DOHH2 (cell line): ENCODE results near the gene KDM2A.
A peak's percentile ranks its signal among the peaks of the same experiment; 100 is the strongest.

Experiments
- H3F3A ChIP-seq: fragments of 200-600 bp; sonication (generic), shearing (Covaris generic); 2 replicates; pipeline ENCODE4 v1.6.0; 2016; ENCODE audit warnings: antibody characterized with exemption, mild to moderate bottlenecking; ENCODE audit not compliant: control insufficient read depth, insufficient read depth
- H3K27ac ChIP-seq: fragments of 200-600 bp; sonication (generic); 2 replicates; pipeline ENCODE4 v1.5.1; 2014; ENCODE audit warnings: low read depth, mild to moderate bottlenecking, low read length, moderate library complexity
- H3K27me3 ChIP-seq: fragments of 200-600 bp; sonication (generic); 2 replicates; pipeline ENCODE4 v1.6.1; 2014; ENCODE audit warnings: mild to moderate bottlenecking, low read length, mixed read lengths; ENCODE audit not compliant: control insufficient read depth
- H3K36me3 ChIP-seq: fragments of 200-600 bp; sonication (generic); 2 replicates; pipeline ENCODE4 v1.6.1; 2014; ENCODE audit warnings: mild to moderate bottlenecking, low read length, moderate library complexity, mixed read lengths; ENCODE audit not compliant: control insufficient read depth
- H3K4me1 ChIP-seq: fragments of 200-600 bp; sonication (generic); 2 replicates; pipeline ENCODE4 v1.6.1; 2014; ENCODE audit warnings: mild to moderate bottlenecking, low read length, mixed read lengths; ENCODE audit not compliant: control insufficient read depth
- H3K4me2 ChIP-seq: fragments of 200-600 bp; sonication (generic); 2 replicates; pipeline ENCODE4 v1.6.0; 2014; ENCODE audit warnings: mild to moderate bottlenecking, low read length, moderate library complexity
- H3K4me3 ChIP-seq: fragments of 200-600 bp; sonication (generic); 2 replicates; pipeline ENCODE4 v1.5.1; 2014; ENCODE audit warnings: mild to moderate bottlenecking, low read length, mixed read lengths
- H3K79me2 ChIP-seq: fragments of 200-600 bp; sonication (generic); 2 replicates; pipeline ENCODE4 v1.6.1; 2014; ENCODE audit warnings: mild to moderate bottlenecking, low read length, mixed read lengths; ENCODE audit not compliant: control insufficient read depth
- H3K9me2 ChIP-seq: fragments of 200-600 bp; sonication (generic); replicated peaks from 2 replicates; pipeline ENCODE4 v1.6.1; 2014; ENCODE audit warnings: mild to moderate bottlenecking, low read length, mixed read lengths; ENCODE audit not compliant: control insufficient read depth
- H3K9me3 ChIP-seq: fragments of 200-600 bp; sonication (generic); 2 replicates; pipeline ENCODE4 v1.6.1; 2014; ENCODE audit warnings: antibody characterized with exemption, low read length, mixed read lengths; ENCODE audit not compliant: control insufficient read depth, insufficient read depth
- H4K20me1 ChIP-seq: fragments of 200-600 bp; sonication (generic); 2 replicates; pipeline ENCODE4 v1.6.0; 2014; ENCODE audit warnings: low read depth, mild to moderate bottlenecking, antibody characterized with exemption, low read length, moderate library complexity; ENCODE audit not compliant: control insufficient read depth, insufficient read depth
- EZH2phosphoT487 ChIP-seq: fragments of 200-600 bp; sonication (generic); IDR thresholded peaks from 2 replicates; pipeline ENCODE4 v1.6.1; 2017; ENCODE audit warnings: borderline replicate concordance, mild to moderate bottlenecking, antibody characterized with exemption, low read length, moderate library complexity, mixed read lengths
- TF ChIP-seq, protein P1 (sequence below): fragments of 200-600 bp; sonication (generic); IDR thresholded peaks from one replicate; pipeline ENCODE4 v1.5.1; 2014; ENCODE audit warnings: antibody characterized with exemption, mild to moderate bottlenecking, low read depth, low read length; ENCODE audit not compliant: poor library complexity, severe bottlenecking

KDM2A gene

DNA sequence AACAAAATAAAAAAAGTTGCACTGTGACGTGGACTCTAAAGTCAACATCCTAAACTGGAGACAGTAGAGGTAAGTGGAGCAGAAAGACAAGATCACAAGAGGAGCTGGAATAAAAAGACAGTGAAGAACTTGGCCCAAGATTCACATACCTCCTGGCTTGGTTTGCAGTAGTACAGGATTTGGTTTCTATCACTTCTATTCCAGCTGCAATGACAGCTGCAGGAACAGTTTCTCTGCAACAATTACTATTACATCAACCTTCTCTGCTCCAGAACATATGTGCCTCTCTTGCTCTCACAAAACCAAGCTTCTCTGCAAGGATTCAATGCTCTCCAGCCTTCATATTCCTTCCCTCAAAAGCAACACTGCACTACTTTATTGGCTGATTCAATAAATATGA, 7.8 kb upstream of the KDM2A start:
- Histone ChIP-seq H3K79me2 (no peaks in the 10 kb centered on the region), H3F3A (peaks cover 5% of the 10 kb centered on the region), H4K20me1 (no peaks in the 10 kb centered on the region), H3K4me3 (no peak overlapping the region), H3K27ac (no peak overlapping the region), H3K36me3 (no peaks in the 10 kb centered on the region), H3K4me1 (peaks cover 17% of the 10 kb centered on the region), H3K4me2 (no peak overlapping the region), H3K27me3 (peaks cover 27% of the 10 kb centered on the region), H3K9me2 (no peaks in the 10 kb centered on the region), H3K9me3 (no peaks in the 10 kb centered on the region)
- TF ChIP-seq EZH2phosphoT487 = no peak
- TF ChIP-seq, protein P1, sequence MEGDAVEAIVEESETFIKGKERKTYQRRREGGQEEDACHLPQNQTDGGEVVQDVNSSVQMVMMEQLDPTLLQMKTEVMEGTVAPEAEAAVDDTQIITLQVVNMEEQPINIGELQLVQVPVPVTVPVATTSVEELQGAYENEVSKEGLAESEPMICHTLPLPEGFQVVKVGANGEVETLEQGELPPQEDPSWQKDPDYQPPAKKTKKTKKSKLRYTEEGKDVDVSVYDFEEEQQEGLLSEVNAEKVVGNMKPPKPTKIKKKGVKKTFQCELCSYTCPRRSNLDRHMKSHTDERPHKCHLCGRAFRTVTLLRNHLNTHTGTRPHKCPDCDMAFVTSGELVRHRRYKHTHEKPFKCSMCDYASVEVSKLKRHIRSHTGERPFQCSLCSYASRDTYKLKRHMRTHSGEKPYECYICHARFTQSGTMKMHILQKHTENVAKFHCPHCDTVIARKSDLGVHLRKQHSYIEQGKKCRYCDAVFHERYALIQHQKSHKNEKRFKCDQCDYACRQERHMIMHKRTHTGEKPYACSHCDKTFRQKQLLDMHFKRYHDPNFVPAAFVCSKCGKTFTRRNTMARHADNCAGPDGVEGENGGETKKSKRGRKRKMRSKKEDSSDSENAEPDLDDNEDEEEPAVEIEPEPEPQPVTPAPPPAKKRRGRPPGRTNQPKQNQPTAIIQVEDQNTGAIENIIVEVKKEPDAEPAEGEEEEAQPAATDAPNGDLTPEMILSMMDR = no peak

GRCh38 chr11:67113231-67113721, 5.8 kb upstream of the KDM2A start:
- no peaks in the 10 kb centered on the region for H3K79me2 ChIP-seq
- no peak for TF ChIP-seq EZH2phosphoT487
- TF ChIP-seq, protein P1 = no peak
- H3K4me2 ChIP-seq = peak overlapping the region; percentile 43
- H3K27ac ChIP-seq = no peak overlapping the region
- H3K4me1 ChIP-seq = peaks cover 24% of the 10 kb centered on the region
- H3F3A ChIP-seq = peaks cover 14% of the 10 kb centered on the region
- H3K27me3 ChIP-seq = peaks cover 39% of the 10 kb centered on the region
- H3K4me3 ChIP-seq = no peak overlapping the region
- no peaks in the 10 kb centered on the region for H3K9me2 ChIP-seq
- H4K20me1 ChIP-seq = no peaks in the 10 kb centered on the region
- H3K36me3 ChIP-seq = no peaks in the 10 kb centered on the region
- H3K9me3 ChIP-seq = no peaks in the 10 kb centered on the region

DNA sequence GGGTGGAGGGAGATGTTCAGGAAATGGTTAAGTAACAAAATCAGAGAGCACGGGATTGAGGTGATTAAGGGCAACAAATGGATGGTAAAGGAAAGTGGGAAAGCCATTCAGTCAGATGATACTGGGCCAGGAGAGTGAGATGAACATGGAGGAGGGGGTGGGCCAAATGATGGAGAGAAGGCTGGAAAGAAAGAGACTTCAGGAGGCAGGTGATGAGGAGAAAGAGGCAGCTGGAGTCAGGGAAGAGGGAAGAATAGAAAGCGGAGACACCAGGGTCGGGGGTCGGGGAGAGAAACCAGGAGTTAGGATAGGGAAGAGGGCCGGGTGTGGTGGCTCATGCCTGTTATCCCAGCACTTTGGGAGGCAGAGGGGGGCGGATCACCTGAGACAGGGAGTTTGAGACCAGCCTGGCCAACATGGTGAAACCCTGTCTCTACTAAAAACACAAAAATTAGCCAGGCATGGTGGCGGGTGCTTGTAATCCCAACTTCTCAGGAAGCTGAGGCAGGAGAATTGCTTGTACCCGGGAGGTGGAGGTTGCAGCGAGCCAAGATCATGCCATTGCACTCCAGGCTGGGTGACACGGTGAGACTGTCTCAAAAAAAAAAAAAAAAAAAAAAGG, 4.7 kb upstream of the KDM2A start:
- TF ChIP-seq, protein P1 = no peak
- TF ChIP-seq EZH2phosphoT487 = no peak
- no peak overlapping the region for H3K27ac ChIP-seq

More for the DNA sequence above, 4.7 kb upstream of the KDM2A start:
- Histone ChIP-seq H3K4me3 (no peak overlapping the region), H3K4me1 (peaks cover 26% of the 10 kb centered on the region), H3K9me2 (no peaks in the 10 kb centered on the region), H3K27me3 (peaks cover 39% of the 10 kb centered on the region), H3K36me3 (no peaks in the 10 kb centered on the region), H3K4me2 (no peak overlapping the region), H3F3A (peaks cover 14% of the 10 kb centered on the region), H3K9me3 (no peaks in the 10 kb centered on the region), H4K20me1 (no peaks in the 10 kb centered on the region), H3K79me2 (peaks cover 3% of the 10 kb centered on the region)
